HEK293T (cell line): Measurements from ENCODE around the gene STYXL1.

Experiments used
- ELF4 ChIP-seq: fragments of 450-650 bp; IDR thresholded peaks from 2 replicates; pipeline ENCODE4 v1.6.1; 2017; ENCODE audit warnings: antibody characterized with exemption
- FOXK2 ChIP-seq: fragments of 450-650 bp; IDR thresholded peaks from 2 replicates; pipeline ENCODE4 v1.6.1; 2016; ENCODE audit warnings: mild to moderate bottlenecking

- TF ChIP-seq FOXK2, result no peak
- no peak for TF ChIP-seq ELF4
Measured at GRCh38 chr7:76072243-76073148, 24.7 kb upstream of the STYXL1 start.
